Suprapubic skin (tissue), 3 donors: ENCODE data around the gene RAD50.

Experiments used
- POLR2AphosphoS5 ChIP-seq, 3 donors: sonication (generic); formaldehyde crosslinking; IDR thresholded peaks; one replicate each; pipeline ENCODE4 v1.6.1; 2017; ENCODE audit warnings: antibody characterized with exemption in 3 of 3
- TF ChIP-seq, protein P1 (sequence below), 2 donors: fragments of 200-600 bp in 1 of 2; fragments of 450-650 bp in 1 of 2; sonication (generic) in 1 of 2; IDR thresholded peaks; one replicate each; pipeline ENCODE4 v1.5.1; 2016 to 2019; ENCODE audit warnings: antibody characterized with exemption in 2 of 2, mild to moderate bottlenecking in 1 of 2, moderate library complexity in 1 of 2

DNA sequence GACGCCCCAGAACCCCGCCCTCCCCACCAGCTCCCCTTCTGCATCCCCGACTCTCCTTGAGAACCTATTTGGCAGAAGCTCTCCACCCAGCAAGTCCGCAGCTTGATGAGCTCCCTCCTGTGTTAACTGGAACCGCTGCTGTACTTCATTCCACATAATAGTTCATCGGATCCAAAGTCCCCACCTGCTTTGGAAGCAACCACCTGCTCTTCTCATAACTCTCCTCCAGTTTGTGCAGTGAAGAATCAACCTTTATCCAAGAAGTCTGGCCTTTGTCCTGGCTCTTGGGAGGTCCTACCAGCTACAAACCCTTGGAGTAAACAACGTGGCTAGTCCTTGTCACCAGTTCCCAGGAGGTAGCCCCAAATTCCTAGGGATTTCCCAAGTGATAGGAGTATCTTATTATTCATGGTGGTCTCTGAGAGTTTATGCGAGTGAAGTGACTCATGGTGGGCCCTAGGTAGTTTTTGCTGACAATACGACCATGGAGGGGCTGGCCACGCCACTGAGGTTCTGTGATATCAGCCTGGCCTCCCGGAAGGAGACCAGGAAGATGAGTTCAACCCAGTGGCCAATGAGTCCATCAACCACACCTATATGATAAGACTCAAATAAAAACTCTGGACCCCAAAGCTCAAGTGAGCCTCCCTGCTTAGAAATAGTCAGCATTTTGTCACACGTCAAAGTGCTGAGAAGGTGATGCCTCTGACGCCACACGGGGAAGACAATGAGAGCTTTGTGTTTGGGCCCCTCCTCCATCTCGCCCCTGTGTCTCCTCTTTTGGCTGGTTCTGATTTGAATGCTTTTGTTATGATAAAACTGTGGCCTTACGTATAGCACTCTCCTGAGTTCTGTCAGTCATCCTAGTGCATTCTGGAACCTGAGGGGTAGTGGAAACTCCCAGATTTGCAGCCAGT lies 113.4 kb downstream of the RAD50 start:
- TF ChIP-seq, protein P1, sequence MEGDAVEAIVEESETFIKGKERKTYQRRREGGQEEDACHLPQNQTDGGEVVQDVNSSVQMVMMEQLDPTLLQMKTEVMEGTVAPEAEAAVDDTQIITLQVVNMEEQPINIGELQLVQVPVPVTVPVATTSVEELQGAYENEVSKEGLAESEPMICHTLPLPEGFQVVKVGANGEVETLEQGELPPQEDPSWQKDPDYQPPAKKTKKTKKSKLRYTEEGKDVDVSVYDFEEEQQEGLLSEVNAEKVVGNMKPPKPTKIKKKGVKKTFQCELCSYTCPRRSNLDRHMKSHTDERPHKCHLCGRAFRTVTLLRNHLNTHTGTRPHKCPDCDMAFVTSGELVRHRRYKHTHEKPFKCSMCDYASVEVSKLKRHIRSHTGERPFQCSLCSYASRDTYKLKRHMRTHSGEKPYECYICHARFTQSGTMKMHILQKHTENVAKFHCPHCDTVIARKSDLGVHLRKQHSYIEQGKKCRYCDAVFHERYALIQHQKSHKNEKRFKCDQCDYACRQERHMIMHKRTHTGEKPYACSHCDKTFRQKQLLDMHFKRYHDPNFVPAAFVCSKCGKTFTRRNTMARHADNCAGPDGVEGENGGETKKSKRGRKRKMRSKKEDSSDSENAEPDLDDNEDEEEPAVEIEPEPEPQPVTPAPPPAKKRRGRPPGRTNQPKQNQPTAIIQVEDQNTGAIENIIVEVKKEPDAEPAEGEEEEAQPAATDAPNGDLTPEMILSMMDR (IDR thresholded peaks at IDR 0.05), result no peak
- no peak for TF ChIP-seq POLR2AphosphoS5 (IDR thresholded peaks at IDR 0.05)
